ENCODE measurements around the gene TNFRSF4. TPM values are rescaled to one million over a fixed set of nuclear protein-coding genes. Genes with fewer than 3 reads are reported as not detected.

Gene TNFRSF4
- total and polyA plus RNA-seq, 10 donors = 6.6 to 23.4 (median 13.6) TPM

GRCh38 chr1:1175221-1176062 lies 38.5 kb downstream of the TNFRSF4 start:
- Histone ChIP-seq H3K9me3 (peaks cover 0 to 5% (median 0%) of the 10 kb centered on the region in 8 donors), H3K36me3 (no peaks in the 10 kb centered on the region), H3K27me3 (replicated peaks in 1 of 7) (peaks cover 0 to 100% (median 64%) of the 10 kb centered on the region in 7 donors), H3K4me1 (peaks cover 0 to 46% (median 34%) of the 10 kb centered on the region in 6 donors), H3K27ac (no peak overlapping the region), H3K4me3 (no peak overlapping the region)
- DNase-seq = peak; percentile 69
- intact Hi-C loops (cut with DNase I; ENCODE audit: low total_unique reads) = no loop called here
- TF ChIP-seq CTCF (IDR thresholded peaks at IDR 0.05 in 8 of 11, conservative IDR thresholded peaks at IDR 0.05 in 3 of 11) = no peak
- 83 to 87% (median 85%) methylated on average over 28 to 29 of the region's 29 CpGs for WGBS, 5 donors

DNA sequence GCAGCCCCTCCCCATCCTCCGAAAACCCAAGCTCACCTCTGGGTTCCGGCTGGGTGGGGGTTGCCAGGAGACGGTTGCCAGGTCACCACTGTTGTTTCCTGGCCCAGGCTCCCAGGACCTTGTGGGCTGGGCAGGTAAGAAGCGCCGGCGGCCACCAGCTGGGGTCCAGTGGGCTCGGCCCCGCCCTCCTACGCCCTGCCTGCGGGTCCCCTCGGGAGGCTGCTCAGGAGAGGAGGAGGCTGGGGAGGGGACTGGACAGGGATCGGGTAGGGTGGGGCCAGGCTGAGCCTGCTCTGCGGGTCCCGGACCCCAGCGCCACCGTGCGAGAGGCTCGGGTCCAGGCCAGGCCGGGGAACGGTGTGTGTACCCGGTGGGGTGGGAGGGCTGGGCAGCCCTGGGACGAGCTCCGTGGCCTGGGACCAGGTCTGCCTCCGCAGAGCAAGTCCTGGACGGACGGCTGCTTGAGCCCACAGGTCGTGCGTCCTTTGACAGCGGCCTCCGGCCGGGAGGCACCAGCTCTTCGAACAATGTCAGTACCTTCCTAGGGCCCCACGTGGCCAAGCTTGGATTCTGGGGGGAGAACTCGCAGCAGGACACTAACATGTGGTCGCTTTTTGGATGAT lies 40.0 kb downstream of the TNFRSF4 start, which contains the start of gene TTLL10:
TTLL10 (plus strand) TSS at position 88 of the 623 bp plus-strand sequence. CDS start 5,336 bp downstream, outside the sequence.
- no peaks in the 10 kb centered on the region for H3K36me3 ChIP-seq
- peak within 1 kb of the TSS in 1 of 8 donors; percentile 19 for H3K4me3 ChIP-seq
- no peak within 1 kb of the TSS for H3K27ac ChIP-seq
- TF ChIP-seq CTCF (IDR thresholded peaks at IDR 0.05 in 8 of 11, conservative IDR thresholded peaks at IDR 0.05 in 3 of 11) (no peak), POLR2AphosphoS5 (IDR thresholded peaks at IDR 0.05) (no peak), POLR2A (IDR thresholded peaks at IDR 0.05) (no peak)
- H3K27me3 ChIP-seq (replicated peaks in 1 of 7) = peaks cover 0 to 100% (median 65%) of the 10 kb centered on the region in 7 donors
- H3K9me3 ChIP-seq = peaks cover 0 to 5% (median 0%) of the 10 kb centered on the region in 8 donors
- H3K4me1 ChIP-seq = peaks cover 0 to 56% (median 38%) of the 10 kb centered on the region in 6 donors
- WGBS, 5 donors = 9 to 39% (median 29%) methylated on average over 17 to 35 of the region's 35 CpGs
- intact Hi-C loops (cut with DNase I; ENCODE audit: low total_unique reads) = no loop called here
- DNase-seq = peak; percentile 82

DNA sequence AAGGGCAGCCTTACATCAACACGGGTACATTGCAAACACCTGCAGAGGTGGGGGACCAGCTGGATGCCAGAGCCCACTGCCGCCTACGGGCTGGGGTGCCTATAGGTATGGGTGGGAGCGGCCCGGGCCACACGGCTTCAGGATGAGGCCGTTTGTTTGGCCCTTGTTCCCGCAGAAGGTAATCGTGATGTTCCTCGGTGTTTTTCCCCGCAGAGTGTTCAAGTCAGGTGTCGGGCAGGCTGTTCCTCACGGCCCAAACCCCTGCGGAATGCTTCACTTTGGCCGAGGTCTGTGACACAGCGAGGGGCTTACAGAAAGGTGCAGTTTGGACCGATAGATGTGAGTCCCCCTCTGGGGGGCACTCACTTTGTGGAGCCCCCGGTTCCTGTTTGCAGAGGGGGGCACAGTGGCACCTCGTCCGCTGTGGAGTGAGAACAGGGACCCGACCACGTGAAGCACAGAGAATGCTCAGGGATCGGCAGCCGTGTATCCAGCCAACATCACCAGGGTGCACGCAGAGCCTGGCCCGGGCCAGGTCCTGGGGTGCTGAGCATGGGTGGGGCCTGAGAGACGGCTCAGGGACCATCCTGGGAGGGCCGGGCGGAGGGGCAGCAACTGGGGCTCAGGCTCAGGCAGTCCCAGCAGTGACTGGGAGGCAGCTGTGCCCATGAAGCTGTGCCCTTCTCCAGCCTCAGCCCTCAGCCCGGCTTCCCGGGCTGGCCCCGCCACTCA lies 40.7 kb downstream of the TNFRSF4 start:
- DNase-seq = peak; percentile 41

More for the DNA sequence above, 40.7 kb downstream of the TNFRSF4 start:
- no peaks in the 10 kb centered on the region for H3K36me3 ChIP-seq
- TF ChIP-seq POLR2AphosphoS5 (IDR thresholded peaks at IDR 0.05) (no peak), CTCF (IDR thresholded peaks at IDR 0.05 in 8 of 11, conservative IDR thresholded peaks at IDR 0.05 in 3 of 11) (no peak), POLR2A (IDR thresholded peaks at IDR 0.05) (no peak)
- H3K27ac ChIP-seq = no peak overlapping the region
- H3K27me3 ChIP-seq (replicated peaks in 1 of 7) = peaks cover 0 to 100% (median 66%) of the 10 kb centered on the region in 7 donors
- H3K4me1 ChIP-seq = peaks cover 0 to 56% (median 38%) of the 10 kb centered on the region in 6 donors
- WGBS, 5 donors = 49 to 65% (median 61%) methylated on average over 28 to 32 of the region's 32 CpGs
- H3K9me3 ChIP-seq = peaks cover 0 to 5% (median 0%) of the 10 kb centered on the region in 8 donors
- peak overlapping the region in 1 of 8 donors; percentile 19 for H3K4me3 ChIP-seq
- intact Hi-C loops (cut with DNase I; ENCODE audit: low total_unique reads) = no loop called here

Data from spleen (tissue), 11 donors.